Measurements from ENCODE around the gene DEF6. TPM values are rescaled to one million over a fixed set of nuclear protein-coding genes. Genes with fewer than 3 reads are reported as not detected.

DEF6 gene
- total RNA-seq, 4 donors from 2014 or later: 2.5 to 4.7 (median 3.6) TPM

DNA sequence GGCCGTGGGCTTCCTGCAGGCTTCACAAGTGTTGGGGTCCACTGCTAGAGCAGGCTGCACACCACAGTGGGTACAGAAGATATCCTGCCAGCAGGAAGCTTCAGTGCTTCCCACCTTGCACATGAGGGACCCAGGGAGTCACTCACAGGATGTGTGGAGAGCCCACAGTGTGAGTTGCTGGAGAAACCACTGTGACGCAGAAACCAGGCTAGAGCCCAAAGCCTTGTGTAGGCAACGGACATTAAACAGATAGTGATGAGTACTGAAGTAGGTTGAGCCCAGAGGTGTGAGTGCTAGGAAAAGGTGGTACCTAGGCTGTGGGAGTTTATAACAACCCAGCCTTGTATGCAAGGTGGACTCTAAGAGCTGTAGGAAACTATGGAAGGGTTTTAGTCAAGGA is 18.9 kb upstream of the DEF6 start:
- DNase-seq (ENCODE audit: extremely low spot score): no peak
- TF ChIP-seq POLR2A (IDR thresholded peaks at IDR 0.05; ENCODE audit: low read depth) (no peak), EP300 (IDR thresholded peaks at IDR 0.05) (no peak), POLR2AphosphoS5 (IDR thresholded peaks at IDR 0.05) (no peak)
- TF ChIP-seq, protein P1, sequence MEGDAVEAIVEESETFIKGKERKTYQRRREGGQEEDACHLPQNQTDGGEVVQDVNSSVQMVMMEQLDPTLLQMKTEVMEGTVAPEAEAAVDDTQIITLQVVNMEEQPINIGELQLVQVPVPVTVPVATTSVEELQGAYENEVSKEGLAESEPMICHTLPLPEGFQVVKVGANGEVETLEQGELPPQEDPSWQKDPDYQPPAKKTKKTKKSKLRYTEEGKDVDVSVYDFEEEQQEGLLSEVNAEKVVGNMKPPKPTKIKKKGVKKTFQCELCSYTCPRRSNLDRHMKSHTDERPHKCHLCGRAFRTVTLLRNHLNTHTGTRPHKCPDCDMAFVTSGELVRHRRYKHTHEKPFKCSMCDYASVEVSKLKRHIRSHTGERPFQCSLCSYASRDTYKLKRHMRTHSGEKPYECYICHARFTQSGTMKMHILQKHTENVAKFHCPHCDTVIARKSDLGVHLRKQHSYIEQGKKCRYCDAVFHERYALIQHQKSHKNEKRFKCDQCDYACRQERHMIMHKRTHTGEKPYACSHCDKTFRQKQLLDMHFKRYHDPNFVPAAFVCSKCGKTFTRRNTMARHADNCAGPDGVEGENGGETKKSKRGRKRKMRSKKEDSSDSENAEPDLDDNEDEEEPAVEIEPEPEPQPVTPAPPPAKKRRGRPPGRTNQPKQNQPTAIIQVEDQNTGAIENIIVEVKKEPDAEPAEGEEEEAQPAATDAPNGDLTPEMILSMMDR (IDR thresholded peaks at IDR 0.05): no peak
- H3K4me3 ChIP-seq: no peak overlapping the region
- no peaks in the 10 kb centered on the region for H3K9me3 ChIP-seq
- H3K4me1 ChIP-seq: peaks cover 23 to 38% (median 32%) of the 10 kb centered on the region in 4 donors
- no peaks in the 10 kb centered on the region for H3K27me3 ChIP-seq
- H3K27ac ChIP-seq (replicated peaks in 1 of 4): no peak overlapping the region
- peaks cover 22 to 28% (median 27%) of the 10 kb centered on the region in 4 donors for H3K36me3 ChIP-seq
- 100% methylated on average over 3 of the region's 3 CpGs for WGBS
- intact Hi-C loops (cut with DNase I): no loop called here

DNA sequence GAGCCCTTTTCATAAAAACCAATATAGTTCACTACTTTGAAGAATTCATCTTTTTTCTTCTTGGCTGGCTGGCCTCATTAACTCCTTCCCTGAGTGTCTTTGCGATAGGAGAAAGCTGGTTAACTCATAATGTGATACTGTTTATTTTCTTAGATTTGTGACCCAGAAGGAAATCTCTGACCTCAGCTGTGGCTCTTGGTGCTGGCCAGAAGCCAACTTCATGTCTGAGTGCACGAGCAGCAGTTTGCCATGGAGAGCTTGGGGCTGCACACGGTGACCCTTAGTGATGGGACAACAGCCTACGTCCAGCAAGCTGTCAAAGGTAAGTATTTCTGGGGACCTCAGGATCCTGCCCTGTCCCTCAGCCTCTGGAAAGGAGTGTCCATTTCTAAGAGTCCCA is 16.7 kb upstream of the DEF6 start:
- 57% methylated on average over 4 of the region's 4 CpGs for WGBS
- no peak overlapping the region for H3K4me3 ChIP-seq
- DNase-seq (ENCODE audit: extremely low spot score): no peak
- H3K27me3 ChIP-seq: no peaks in the 10 kb centered on the region
- H3K36me3 ChIP-seq: peaks cover 37 to 50% (median 49%) of the 10 kb centered on the region in 4 donors
- H3K4me1 ChIP-seq: peaks cover 4 to 17% (median 14%) of the 10 kb centered on the region in 4 donors
- TF ChIP-seq POLR2AphosphoS5 (IDR thresholded peaks at IDR 0.05) (no peak), POLR2A (IDR thresholded peaks at IDR 0.05; ENCODE audit: low read depth) (no peak), EP300 (IDR thresholded peaks at IDR 0.05) (no peak)
- TF ChIP-seq, protein P1 (IDR thresholded peaks at IDR 0.05): no peak
- no peak overlapping the region for H3K27ac ChIP-seq (replicated peaks in 1 of 4)
- intact Hi-C loops (cut with DNase I): no loop called here
- H3K9me3 ChIP-seq: no peaks in the 10 kb centered on the region

DNA sequence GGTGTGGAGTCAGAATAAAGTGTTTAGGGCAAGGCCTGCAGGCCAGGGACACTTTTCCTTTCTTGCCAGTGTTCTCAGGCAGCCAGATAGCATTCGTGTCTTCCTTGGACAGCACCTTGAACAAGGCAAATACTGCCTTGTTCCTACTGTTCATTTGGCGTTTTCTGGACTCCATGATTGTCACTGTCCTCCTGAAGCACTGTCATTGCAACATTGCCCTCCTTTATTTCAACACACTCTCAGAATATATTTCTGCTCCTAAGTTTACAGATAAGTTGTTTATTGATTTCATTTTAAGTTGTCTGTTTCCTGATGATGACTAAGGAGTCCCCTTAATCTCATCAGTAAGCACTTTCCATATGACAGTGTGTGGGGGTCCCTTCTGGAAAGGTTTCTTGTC is 15.1 kb upstream of the DEF6 start:
- Histone ChIP-seq H3K4me3 (no peak overlapping the region), H3K27ac (replicated peaks in 1 of 4) (no peak overlapping the region), H3K27me3 (no peaks in the 10 kb centered on the region), H3K9me3 (no peaks in the 10 kb centered on the region), H3K4me1 (peaks cover 5 to 18% (median 14%) of the 10 kb centered on the region in 4 donors), H3K36me3 (peaks cover 47 to 65% (median 65%) of the 10 kb centered on the region in 4 donors)
- intact Hi-C loops (cut with DNase I): no loop called here
- TF ChIP-seq POLR2AphosphoS5 (IDR thresholded peaks at IDR 0.05): no peak
- no peak for TF ChIP-seq POLR2A (IDR thresholded peaks at IDR 0.05; ENCODE audit: low read depth)
- no peak for TF ChIP-seq EP300 (IDR thresholded peaks at IDR 0.05)
- TF ChIP-seq, protein P1 (IDR thresholded peaks at IDR 0.05): no peak
- DNase-seq (ENCODE audit: extremely low spot score): no peak
- 89% methylated on average over 2 of the region's 2 CpGs for WGBS

DNA sequence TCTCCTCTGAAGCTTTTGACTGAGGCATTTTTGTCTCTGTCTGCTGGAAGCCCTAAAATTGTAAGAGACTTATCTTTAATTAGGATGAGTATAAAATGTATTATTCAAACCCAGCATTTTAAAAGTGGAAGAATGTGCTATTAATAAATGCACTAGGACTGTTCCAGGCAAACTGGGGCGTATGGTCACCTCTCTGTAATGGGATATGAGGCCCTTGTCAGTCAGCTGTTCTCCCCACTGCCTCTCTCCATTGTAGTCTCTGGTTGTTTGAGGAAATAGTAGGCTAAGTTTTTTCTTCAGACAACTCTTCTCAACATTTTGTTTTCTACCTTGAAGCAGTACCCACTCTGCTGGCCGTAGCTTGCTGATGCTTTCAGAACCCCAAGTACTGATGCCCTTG is 14.3 kb upstream of the DEF6 start:
- Histone ChIP-seq H3K36me3 (peaks cover 56 to 74% (median 74%) of the 10 kb centered on the region in 4 donors), H3K27me3 (no peaks in the 10 kb centered on the region), H3K4me3 (no peak overlapping the region), H3K9me3 (no peaks in the 10 kb centered on the region), H3K27ac (replicated peaks in 1 of 4) (no peak overlapping the region), H3K4me1 (peaks cover 10 to 22% (median 14%) of the 10 kb centered on the region in 4 donors)
- no peak for DNase-seq (ENCODE audit: extremely low spot score)
- TF ChIP-seq EP300 (IDR thresholded peaks at IDR 0.05): no peak
- TF ChIP-seq, protein P1 (IDR thresholded peaks at IDR 0.05): no peak
- TF ChIP-seq POLR2AphosphoS5 (IDR thresholded peaks at IDR 0.05): no peak
- no peak for TF ChIP-seq POLR2A (IDR thresholded peaks at IDR 0.05; ENCODE audit: low read depth)
- WGBS: 80% methylated on average over 2 of the region's 2 CpGs
- intact Hi-C loops (cut with DNase I): no loop called here

Data from esophagus muscularis mucosa (tissue), 4 donors.